ENCODE measurements around the gene ITGB7.

GRCh38 chr12:53239643-53240258 lies 32.7 kb upstream of the ITGB7 start:
- TF ChIP-seq CTCF (IDR thresholded peaks at IDR 0.05) (no peak), POLR2A (IDR thresholded peaks at IDR 0.05) (no peak)
